GM12864 (cell line): Measurements from ENCODE around the gene GMPR2.

Experiments used
- DNase-seq: peaks from one replicate; pipeline ENCODE4 v3.0.0-alpha.2; 2011; ENCODE audit warnings: low read depth
- H3K4me3 ChIP-seq: 2 replicates; pipeline ENCODE4 v1.5.1; 2011; ENCODE audit warnings: mild to moderate bottlenecking, low read depth, low read length, control low read depth
- CTCF ChIP-seq: IDR thresholded peaks from 2 replicates; pipeline ENCODE4 v1.5.1; 2011; ENCODE audit warnings: low read depth, mild to moderate bottlenecking, moderate library complexity, low read length, control low read depth, inconsistent platforms; ENCODE audit errors: missing control alignments

Gene GMPR2

GRCh38 chr14:24224618-24225071 lies 8.1 kb upstream of the GMPR2 start:
- DNase-seq = no peak
- TF ChIP-seq CTCF = no peak
- H3K4me3 ChIP-seq = no peak overlapping the region

GRCh38 chr14:24226473-24226872 lies 6.3 kb upstream of the GMPR2 start:
- no peak for DNase-seq
- no peak overlapping the region for H3K4me3 ChIP-seq
- no peak for TF ChIP-seq CTCF

GRCh38 chr14:24228902-24229301 lies 3.8 kb upstream of the GMPR2 start:
- no peak overlapping the region for H3K4me3 ChIP-seq
- no peak for DNase-seq
- no peak for TF ChIP-seq CTCF

GRCh38 chr14:24231263-24232120 lies 1.2 kb upstream of the GMPR2 start:
- no peak for TF ChIP-seq CTCF
- no peak for DNase-seq
- H3K4me3 ChIP-seq = peak overlapping the region; percentile 83

GRCh38 chr14:24232121-24232644 lies 546 bp upstream of the GMPR2 start, which contains the start of gene NEDD8:
Gene NEDD8, minus strand, starts transcription at chr14:24232367. Its CDS starts 100 bp downstream, at chr14:24232267.
- TF ChIP-seq CTCF = no peak

GRCh38 chr14:24233538-24233866 lies 773 bp downstream of the GMPR2 start:
- no peak for DNase-seq
- H3K4me3 ChIP-seq = peak overlapping the region; percentile 83
- no peak for TF ChIP-seq CTCF

More at GRCh38 chr14:24232121-24232644, 546 bp upstream of the GMPR2 start, which contains the start of gene NEDD8:
- peak; percentile 65 for DNase-seq
- H3K4me3 ChIP-seq = peak within 1 kb of the TSS; percentile 83
